Choroid plexus epithelial cell (primary cell): ENCODE data around the gene ANK3.

Experiments
- DNase-seq: peaks from one replicate; pipeline ENCODE4 v3.0.0-alpha.2; 2010; ENCODE audit warnings: low read depth
- H3K4me3 ChIP-seq: 2 replicates; pipeline ENCODE4 v1.5.1; 2011; ENCODE audit warnings: low read depth, mild to moderate bottlenecking, control low read depth, low read length, moderate library complexity
- TF ChIP-seq, protein P1 (sequence below): conservative IDR thresholded peaks from 2 replicates; pipeline ENCODE4 v1.5.1; 2011; ENCODE audit warnings: low read depth, mild to moderate bottlenecking, control low read depth, inconsistent platforms, low read length, moderate library complexity

ANK3 gene

DNA sequence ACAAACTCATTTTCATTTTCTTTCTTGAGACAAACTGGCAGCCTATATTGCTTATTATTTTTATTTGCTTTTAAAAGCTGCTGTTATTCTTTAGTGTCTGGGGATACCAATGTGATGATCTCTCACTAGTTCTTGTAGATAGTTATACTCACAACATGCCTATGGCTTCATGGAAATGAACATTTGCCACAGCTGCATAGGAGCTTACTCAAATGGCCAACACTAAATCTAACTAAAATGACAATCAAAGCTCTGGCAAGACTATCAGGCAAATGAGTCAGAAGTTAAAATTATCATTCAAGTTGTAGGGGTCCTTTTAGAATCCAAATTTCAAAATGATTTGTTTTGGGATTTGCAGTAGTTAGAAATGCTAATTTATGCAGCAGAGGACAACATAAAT is 225.9 kb downstream of the ANK3 start:
- TF ChIP-seq, protein P1, sequence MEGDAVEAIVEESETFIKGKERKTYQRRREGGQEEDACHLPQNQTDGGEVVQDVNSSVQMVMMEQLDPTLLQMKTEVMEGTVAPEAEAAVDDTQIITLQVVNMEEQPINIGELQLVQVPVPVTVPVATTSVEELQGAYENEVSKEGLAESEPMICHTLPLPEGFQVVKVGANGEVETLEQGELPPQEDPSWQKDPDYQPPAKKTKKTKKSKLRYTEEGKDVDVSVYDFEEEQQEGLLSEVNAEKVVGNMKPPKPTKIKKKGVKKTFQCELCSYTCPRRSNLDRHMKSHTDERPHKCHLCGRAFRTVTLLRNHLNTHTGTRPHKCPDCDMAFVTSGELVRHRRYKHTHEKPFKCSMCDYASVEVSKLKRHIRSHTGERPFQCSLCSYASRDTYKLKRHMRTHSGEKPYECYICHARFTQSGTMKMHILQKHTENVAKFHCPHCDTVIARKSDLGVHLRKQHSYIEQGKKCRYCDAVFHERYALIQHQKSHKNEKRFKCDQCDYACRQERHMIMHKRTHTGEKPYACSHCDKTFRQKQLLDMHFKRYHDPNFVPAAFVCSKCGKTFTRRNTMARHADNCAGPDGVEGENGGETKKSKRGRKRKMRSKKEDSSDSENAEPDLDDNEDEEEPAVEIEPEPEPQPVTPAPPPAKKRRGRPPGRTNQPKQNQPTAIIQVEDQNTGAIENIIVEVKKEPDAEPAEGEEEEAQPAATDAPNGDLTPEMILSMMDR = no peak
- DNase-seq = no peak
- no peak overlapping the region for H3K4me3 ChIP-seq

DNA sequence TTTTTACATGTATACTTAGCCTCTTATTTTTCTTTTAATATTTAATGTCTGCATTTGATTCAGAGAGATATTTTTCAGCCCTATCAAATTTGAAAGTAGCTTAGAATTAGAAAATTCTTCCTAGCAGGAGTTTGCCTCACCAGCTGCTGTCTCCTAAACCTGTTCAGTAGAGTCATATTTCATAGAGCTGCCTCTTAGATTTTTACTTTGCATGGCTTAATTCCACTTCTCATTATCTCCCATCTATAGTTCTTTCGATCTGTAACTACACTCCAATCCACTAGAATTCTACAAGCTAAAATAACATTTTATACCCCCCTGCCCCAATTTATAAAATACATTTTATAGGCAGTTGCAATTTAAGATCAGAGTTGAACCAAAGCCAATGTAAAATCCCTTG is 227.0 kb downstream of the ANK3 start:
- no peak overlapping the region for H3K4me3 ChIP-seq
- TF ChIP-seq, protein P1 = no peak
- DNase-seq = no peak

DNA sequence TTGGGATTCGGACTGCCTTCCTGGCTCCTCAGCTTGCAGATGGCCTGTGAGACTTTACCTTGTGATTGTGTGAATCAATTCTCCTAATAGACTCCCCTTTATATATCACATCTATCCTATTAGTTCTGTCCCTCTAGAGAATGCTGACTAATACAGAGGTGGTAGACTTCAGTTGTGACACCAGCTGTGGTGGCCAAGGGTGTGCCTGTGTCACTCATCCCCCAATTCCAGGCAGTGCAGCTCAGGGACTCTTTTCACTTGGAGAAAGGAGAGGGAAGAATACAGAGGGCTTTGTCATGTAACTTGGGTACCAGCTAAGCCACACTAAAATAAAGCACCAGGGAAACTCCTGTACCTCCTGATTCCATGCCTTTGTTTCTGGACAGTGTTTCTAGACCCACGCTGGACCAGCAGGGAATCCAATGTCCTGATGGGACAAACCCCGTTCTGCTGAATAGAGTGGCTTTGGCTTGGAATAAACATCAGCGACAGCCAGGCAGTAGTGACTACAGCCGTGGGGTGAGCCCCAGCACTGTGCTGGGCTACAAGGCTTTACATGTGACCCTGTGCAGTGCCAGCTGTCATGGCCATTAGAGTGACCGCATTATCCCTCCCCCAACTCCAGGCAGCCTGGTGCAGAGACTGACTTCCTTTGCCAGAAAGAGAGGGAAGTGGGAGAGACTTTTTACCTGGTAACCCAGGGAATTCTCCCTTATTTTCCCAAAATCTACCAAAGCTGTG is 233.6 kb downstream of the ANK3 start:
- DNase-seq = no peak
- H3K4me3 ChIP-seq = no peak overlapping the region

DNA sequence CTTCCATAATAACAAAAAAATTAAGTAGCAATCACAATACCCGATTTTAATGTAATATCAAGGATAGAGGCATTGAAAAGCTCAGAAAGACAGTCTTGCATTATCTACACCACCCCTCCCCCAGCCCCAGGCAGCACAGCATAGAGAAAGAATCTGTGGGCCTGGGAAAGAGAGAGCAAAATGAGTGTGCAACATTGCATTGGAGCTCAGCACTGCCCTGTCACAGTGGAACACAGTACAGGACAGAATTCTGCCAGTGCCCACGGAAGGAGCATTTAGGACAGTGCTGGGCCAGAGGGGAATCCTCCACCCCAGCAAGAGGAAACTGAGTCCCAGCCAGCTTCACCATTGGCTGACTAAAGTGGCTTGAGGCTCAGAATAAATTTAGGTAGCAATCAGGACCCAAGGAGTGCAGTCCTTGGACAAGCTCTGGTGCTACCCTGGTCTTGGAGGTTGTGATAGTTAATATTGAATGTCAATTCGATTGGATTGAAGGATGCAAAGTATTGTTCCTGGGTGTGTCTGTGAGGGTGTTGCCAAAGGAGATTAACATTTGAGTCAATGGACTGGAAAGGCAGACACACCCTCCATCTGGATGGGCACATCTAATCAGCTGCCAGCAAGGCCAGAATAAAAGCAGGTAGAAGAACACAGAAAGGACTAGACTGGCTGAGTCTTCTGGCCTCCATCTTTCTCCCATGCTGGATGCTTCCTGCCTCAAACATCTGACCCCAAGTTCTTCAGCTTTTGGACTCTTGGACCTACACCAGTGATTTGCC is 234.4 kb downstream of the ANK3 start:
- TF ChIP-seq, protein P1 = no peak
- no peak overlapping the region for H3K4me3 ChIP-seq
- DNase-seq = no peak

More for the DNA sequence above, 233.6 kb downstream of the ANK3 start:
- TF ChIP-seq, protein P1 = no peak

DNA sequence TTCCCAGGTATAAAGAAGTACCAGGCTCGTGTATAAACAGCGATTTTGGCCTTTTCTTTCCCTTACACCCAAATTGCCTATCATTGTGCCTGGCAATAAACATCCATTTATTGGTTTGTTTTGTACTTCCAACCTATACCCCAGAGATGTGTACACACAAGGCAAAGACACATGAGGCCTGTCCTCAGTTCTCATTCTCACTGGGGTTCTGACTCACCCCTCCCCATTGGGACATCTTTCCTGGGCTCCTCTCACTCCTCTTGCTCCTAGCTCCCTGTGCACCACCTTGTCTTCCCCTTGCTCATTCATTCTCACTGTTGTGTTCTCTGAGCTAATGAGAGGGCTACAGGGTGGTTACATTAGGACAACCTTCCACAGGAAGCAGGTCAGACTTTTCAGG is 240.7 kb downstream of the ANK3 start:
- H3K4me3 ChIP-seq = no peak overlapping the region
- TF ChIP-seq, protein P1 = no peak
- DNase-seq = no peak

DNA sequence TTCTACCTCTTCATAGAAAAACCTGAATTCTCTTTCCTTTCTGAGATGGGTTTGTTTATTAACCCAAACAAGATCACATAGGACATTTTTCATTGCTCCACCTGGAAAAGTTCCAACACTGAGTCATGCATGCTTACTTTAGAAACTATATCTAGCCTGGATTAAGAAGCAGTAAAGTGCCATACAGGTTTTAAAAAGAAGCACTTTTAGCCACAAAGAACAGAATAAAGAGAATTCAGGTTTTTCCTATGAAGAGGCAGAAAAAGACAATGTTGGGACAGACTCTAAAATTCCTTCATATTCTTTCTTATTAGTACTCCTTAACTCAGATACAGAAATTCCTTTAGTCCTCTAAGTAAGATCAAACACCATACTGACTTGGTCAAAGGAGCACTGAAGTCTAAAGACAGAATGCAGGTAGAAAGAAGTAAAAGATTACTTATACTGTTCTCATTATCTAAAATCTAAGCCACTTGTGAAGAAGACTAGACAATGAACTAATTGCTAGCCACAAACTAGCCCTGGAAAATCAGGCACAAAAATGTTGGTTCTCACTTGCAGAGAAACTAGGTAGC is 241.3 kb downstream of the ANK3 start:
- H3K4me3 ChIP-seq = no peak overlapping the region
- DNase-seq = peak; percentile 94
- TF ChIP-seq, protein P1 = no peak
